HG03575 (cell line): ENCODE data around the gene RSRC2.

Experiments used
- ATAC-seq: cut with Tn5 transposase; IDR thresholded peaks from one replicate; pipeline ENCODE4 v1.9.1; 2021; ENCODE audit not compliant: unreplicated experiment, insufficient number of reproducible peaks, low FRiP score; ENCODE audit errors: extremely low read depth

The RSRC2 gene

DNA sequence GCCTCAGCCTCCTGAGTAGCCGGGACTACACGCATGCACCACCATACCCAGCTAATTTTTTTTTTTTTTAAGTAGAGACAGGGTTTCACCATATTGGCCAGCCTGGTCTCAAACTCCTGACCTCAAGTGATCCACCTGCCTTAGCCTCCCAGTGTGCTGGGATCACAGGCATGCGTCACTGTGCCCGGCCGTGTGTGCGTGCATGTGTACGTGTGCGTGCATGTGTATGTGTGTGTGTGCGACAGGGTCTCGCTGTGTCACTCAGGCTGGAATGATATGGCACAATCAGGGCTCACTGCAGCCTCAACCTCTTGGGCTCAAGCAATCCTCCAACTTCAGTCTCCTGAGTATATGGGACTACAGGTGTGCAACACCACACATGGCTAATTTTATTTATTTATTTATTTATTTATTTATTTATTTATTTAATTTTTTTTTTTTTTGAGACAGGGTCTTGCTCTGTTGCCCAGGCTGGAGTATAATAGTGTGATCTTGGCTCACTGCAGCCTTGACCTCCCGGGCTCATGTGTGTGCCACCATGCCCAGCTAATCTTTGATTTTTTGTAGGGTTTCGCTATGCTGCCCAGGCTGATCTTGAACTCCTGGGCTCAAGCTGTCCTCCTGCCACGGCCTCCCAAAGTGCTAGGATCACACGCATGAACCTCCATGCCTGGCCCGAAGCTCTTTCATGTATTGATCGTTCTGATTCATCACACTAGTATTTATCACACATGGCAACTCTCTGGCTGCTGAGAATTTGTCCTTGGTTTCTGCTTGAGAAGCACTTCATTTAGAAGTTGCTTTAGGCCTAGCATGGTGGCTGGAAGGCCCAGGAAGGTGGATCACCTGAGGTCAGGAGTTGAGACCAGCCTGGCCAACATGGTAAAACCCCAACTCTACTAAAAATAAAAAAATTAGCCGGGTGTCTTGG is 68.4 kb downstream of the RSRC2 start:
- no peak for ATAC-seq

DNA sequence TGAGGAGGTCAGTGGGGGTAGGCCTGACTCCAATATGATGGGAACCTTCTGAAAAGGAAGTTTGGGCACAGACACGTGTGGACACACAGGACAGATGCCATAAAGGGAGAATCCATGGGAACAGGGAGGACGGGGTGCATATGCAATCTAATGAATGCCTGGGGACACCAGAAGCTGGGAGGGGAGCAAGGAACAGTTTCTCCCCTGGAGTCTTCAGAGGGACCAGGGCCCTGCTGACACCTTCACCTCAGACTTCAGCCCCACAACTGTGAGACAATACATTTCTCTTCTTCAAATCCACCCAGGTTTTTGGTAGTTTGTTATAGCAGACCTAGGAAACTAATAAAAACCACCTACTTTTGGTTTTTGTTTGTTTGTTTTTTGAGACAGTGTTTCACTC is 69.1 kb downstream of the RSRC2 start:
- no peak for ATAC-seq

DNA sequence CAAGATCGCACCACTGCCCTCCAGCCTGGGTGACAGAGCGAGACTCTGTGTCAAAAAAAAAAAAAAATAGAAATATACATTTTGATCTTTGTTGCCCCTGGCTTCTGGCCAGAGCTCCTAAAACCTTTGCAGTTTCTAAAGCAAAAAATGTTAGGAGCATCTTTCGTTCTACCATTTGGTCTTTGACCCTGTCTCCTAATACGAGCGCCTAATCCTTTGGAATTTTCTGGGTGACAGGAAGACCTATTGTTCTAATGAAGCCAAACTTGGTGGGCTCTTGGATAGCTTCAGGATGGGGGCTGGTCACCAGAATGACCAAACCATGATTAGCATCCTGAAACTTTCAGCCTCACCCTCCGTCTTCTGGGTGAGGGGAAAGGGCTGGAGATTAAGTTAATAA is 72.0 kb downstream of the RSRC2 start:
- ATAC-seq: no peak

DNA sequence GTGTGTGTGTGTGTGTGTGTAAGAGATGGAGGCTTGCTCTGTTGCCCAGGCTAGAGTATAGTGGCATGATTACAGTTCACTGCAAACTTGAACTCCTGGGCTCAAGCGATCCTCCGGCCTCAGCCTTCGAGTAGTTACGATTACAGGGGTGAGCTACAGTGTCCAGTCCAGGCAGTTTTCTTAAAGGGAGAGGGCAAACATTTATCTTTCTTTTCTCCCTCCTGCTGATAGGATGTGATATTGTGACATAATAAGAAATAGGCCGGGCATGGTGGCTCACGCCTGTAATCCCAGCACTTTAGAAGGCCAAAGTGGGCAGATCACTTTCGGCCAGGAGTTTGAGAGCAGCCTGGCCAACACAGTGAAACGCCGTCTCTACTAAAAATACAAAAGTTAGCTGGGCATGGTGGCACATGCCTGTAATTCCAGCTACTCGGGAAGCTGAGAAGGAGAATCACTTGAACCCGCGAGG is 72.5 kb downstream of the RSRC2 start:
- ATAC-seq: no peak
